BJ (cell line): Measurements from ENCODE around the gene BATF. TPM values are rescaled to one million over a fixed set of nuclear protein-coding genes. Genes with fewer than 3 reads are reported as not detected.

Source experiments
- CTCF ChIA-PET: fragments of 350-600 bp; formaldehyde crosslinking; extraction: SDS; loops from one replicate; lab custom pipeline; 2021; ENCODE audit warnings: antibody characterized with exemption, inconsistent platforms; lab: Yijun Ruan, JAX
- POLR2A ChIA-PET: fragments of 300-600 bp; sonication (Branson Sonifier 250); formaldehyde crosslinking; extraction: SDS; loops from one replicate; lab custom pipeline; 2021; ENCODE audit warnings: antibody characterized with exemption; lab: Charles Lee
- DNase-seq: peaks from one replicate; pipeline ENCODE4 v3.0.0-alpha.2; 2011; ENCODE audit warnings: low read depth
- H3K27me3 ChIP-seq: 2 replicates; pipeline ENCODE4 v1.6.0; 2011; ENCODE audit warnings: low read length; ENCODE audit not compliant: control insufficient read depth, insufficient read depth
- H3K36me3 ChIP-seq: 2 replicates; pipeline ENCODE4 v1.5.1; 2011; ENCODE audit warnings: low read length; ENCODE audit not compliant: control insufficient read depth, insufficient read depth
- H3K4me3 ChIP-seq: 2 replicates; pipeline ENCODE4 v1.5.1; 2011; ENCODE audit warnings: low read depth, mild to moderate bottlenecking, control low read depth, low read length
- polyA plus RNA-seq: library from polyadenylated mRNA; depleted of rRNA; stranded (reverse); fragments of >200 nt; gene quantifications from 2 replicates; pipeline ENCODE4 v1.2.3, GENCODE V29; 2011
- TF ChIP-seq, protein P1 (sequence below): IDR thresholded peaks from 2 replicates; pipeline ENCODE4 v1.5.1; 2011; ENCODE audit warnings: low read depth, mild to moderate bottlenecking, control low read depth, inconsistent platforms, low read length, moderate library complexity; ENCODE audit not compliant: insufficient read depth

The BATF gene
- polyA plus RNA-seq, 1 experiment = not detected

DNA sequence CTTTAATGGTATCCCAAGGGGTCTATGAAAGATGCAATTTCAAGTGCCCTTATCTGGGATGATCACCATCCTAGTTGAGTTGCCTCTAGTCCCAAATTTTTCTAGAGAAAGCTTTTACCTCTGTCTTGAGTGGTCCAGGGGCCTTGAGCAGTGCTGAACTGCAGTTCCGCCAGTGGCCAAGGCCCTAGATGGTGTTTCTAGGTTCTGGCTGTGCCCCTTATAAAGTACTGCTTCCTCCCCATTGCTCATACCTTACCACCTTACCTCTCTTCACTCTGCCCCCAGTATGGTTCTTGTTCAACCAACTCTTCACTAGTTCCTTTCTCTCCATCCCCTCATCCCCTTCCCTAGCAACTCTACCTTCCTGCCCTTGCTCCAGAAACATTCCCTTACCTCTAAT is 3.7 kb downstream of the BATF start:
- H3K4me3 ChIP-seq = no peak overlapping the region
- ChIA-PET POLR2A (no interaction called here), CTCF (interaction anchor here (0.9 to 1.4 kb wide), 2 partner anchors 33 to 35 kb away, joined by 3 to 6 read pairs; no protein-coding TSS in a partner anchor)
- H3K27me3 ChIP-seq = no peaks in the 10 kb centered on the region; the same call in 1 of the 2 replicates
- no peak for DNase-seq
- H3K36me3 ChIP-seq = no peaks in the 10 kb centered on the region
- TF ChIP-seq, protein P1, sequence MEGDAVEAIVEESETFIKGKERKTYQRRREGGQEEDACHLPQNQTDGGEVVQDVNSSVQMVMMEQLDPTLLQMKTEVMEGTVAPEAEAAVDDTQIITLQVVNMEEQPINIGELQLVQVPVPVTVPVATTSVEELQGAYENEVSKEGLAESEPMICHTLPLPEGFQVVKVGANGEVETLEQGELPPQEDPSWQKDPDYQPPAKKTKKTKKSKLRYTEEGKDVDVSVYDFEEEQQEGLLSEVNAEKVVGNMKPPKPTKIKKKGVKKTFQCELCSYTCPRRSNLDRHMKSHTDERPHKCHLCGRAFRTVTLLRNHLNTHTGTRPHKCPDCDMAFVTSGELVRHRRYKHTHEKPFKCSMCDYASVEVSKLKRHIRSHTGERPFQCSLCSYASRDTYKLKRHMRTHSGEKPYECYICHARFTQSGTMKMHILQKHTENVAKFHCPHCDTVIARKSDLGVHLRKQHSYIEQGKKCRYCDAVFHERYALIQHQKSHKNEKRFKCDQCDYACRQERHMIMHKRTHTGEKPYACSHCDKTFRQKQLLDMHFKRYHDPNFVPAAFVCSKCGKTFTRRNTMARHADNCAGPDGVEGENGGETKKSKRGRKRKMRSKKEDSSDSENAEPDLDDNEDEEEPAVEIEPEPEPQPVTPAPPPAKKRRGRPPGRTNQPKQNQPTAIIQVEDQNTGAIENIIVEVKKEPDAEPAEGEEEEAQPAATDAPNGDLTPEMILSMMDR = no peak

- CTCF ChIA-PET = interaction anchor here (2.0 kb wide), 1 partner anchor 9 kb away, joined by 6 read pairs; no protein-coding TSS in a partner anchor
Observed at GRCh38 chr14:75527449-75528163, 5.3 kb downstream of the BATF start.

DNA sequence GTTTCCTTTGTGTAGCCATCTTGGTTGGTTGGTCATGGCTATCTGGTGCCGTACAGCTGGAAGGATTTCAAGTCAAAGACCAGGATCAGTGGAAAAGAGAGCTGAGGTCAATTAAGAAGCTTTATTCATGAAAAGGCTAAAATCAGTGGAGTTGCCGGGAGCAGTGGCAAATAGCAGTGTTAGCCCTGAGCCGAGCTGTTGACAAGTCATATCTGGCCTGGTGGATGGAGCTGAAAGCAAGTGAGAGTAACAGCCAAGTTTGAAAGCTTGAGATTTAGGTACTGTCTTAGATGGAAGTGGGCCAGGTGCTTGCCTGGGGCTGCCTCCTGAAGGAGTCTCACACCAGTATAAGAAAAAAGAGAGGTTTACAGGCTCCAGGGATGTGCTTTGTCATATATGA is 9.0 kb downstream of the BATF start:
- no peaks in the 10 kb centered on the region; the same call in 1 of the 2 replicates for H3K27me3 ChIP-seq
- DNase-seq = no peak
- H3K36me3 ChIP-seq = no peaks in the 10 kb centered on the region
- ChIA-PET POLR2A (no interaction called here), CTCF (interaction anchor here (0.8 to 1.0 kb wide), 2 partner anchors 8 to 47 kb away, joined by 3 read pairs; partner anchors contain the start of gene FLVCR2)
- TF ChIP-seq, protein P1 = no peak
- no peak overlapping the region for H3K4me3 ChIP-seq

More at GRCh38 chr14:75527449-75528163, 5.3 kb downstream of the BATF start:
- no peaks in the 10 kb centered on the region; the same call in 1 of the 2 replicates for H3K27me3 ChIP-seq
- DNase-seq = no peak
- POLR2A ChIA-PET = no interaction called here
- TF ChIP-seq, protein P1 = no peak
- H3K36me3 ChIP-seq = no peaks in the 10 kb centered on the region
- no peak overlapping the region for H3K4me3 ChIP-seq

GRCh38 chr14:75531660-75532317 is 9.5 kb downstream of the BATF start:
- H3K27me3 ChIP-seq = no peaks in the 10 kb centered on the region; the same call in 1 of the 2 replicates
- POLR2A ChIA-PET = no interaction called here
- H3K36me3 ChIP-seq = no peaks in the 10 kb centered on the region
- DNase-seq = no peak
- CTCF ChIA-PET = interaction anchor here (0.8 to 1.0 kb wide), 2 partner anchors 9 to 46 kb away, joined by 3 read pairs; partner anchors contain the start of gene FLVCR2
- H3K4me3 ChIP-seq = no peak overlapping the region
- TF ChIP-seq, protein P1 = no peak
